ENCODE data around the gene PKN1.

PKN1 gene

GRCh38 chr19:14412996-14413692 is 20.0 kb upstream of the PKN1 start:
- no peak overlapping the region for H3K4me3 ChIP-seq (ENCODE audit: low read length in 2 of 2)
- H3K9me3 ChIP-seq (ENCODE audit: control insufficient read depth in 2 of 2, low read length in 2 of 2): no peaks in the 10 kb centered on the region
- H3K9ac ChIP-seq (ENCODE audit: low read depth in 1 of 2, low read length in 2 of 2): no peak overlapping the region
- peaks cover 35 to 36% of the 10 kb centered on the region in 2 donors for H3K4me1 ChIP-seq (ENCODE audit: control insufficient read depth in 2 of 2, insufficient read depth in 2 of 2, low read length in 2 of 2)
- H3K27ac ChIP-seq (ENCODE audit: low read depth in 2 of 2, low read length in 2 of 2): no peak overlapping the region
- no peaks in the 10 kb centered on the region for H3K27me3 ChIP-seq (ENCODE audit: control insufficient read depth in 2 of 2, insufficient read depth in 2 of 2, low read length in 2 of 2)
- H3K36me3 ChIP-seq (ENCODE audit: control insufficient read depth in 2 of 2, insufficient read depth in 2 of 2, low read length in 2 of 2): peaks cover 53% of the 10 kb centered on the region in 2 donors

GRCh38 chr19:14413693-14414181 is 19.4 kb upstream of the PKN1 start:
- Histone ChIP-seq H3K36me3 (ENCODE audit: control insufficient read depth in 2 of 2, insufficient read depth in 2 of 2, low read length in 2 of 2) (peaks cover 47% of the 10 kb centered on the region in 2 donors), H3K9ac (ENCODE audit: low read depth in 1 of 2, low read length in 2 of 2) (no peak overlapping the region), H3K4me3 (ENCODE audit: low read length in 2 of 2) (no peak overlapping the region), H3K27me3 (ENCODE audit: control insufficient read depth in 2 of 2, insufficient read depth in 2 of 2, low read length in 2 of 2) (no peaks in the 10 kb centered on the region), H3K27ac (ENCODE audit: low read depth in 2 of 2, low read length in 2 of 2) (no peak overlapping the region), H3K4me1 (ENCODE audit: control insufficient read depth in 2 of 2, insufficient read depth in 2 of 2, low read length in 2 of 2) (peaks cover 30 to 31% of the 10 kb centered on the region in 2 donors), H3K9me3 (ENCODE audit: control insufficient read depth in 2 of 2, low read length in 2 of 2) (no peaks in the 10 kb centered on the region)

- Histone ChIP-seq H3K27me3 (ENCODE audit: control insufficient read depth in 2 of 2, insufficient read depth in 2 of 2, low read length in 2 of 2) (no peaks in the 10 kb centered on the region), H3K27ac (ENCODE audit: low read depth in 2 of 2, low read length in 2 of 2) (no peak overlapping the region), H3K9me3 (ENCODE audit: control insufficient read depth in 2 of 2, low read length in 2 of 2) (no peaks in the 10 kb centered on the region), H3K4me1 (ENCODE audit: control insufficient read depth in 2 of 2, insufficient read depth in 2 of 2, low read length in 2 of 2) (peaks cover 31 to 32% of the 10 kb centered on the region in 2 donors), H3K36me3 (ENCODE audit: control insufficient read depth in 2 of 2, insufficient read depth in 2 of 2, low read length in 2 of 2) (peaks cover 33% of the 10 kb centered on the region in 2 donors), H3K4me3 (ENCODE audit: low read length in 2 of 2) (no peak overlapping the region), H3K9ac (ENCODE audit: low read depth in 1 of 2, low read length in 2 of 2) (no peak overlapping the region)
Observed at GRCh38 chr19:14414926-14415690, 18.0 kb upstream of the PKN1 start.

GRCh38 chr19:14416817-14417231 is 16.3 kb upstream of the PKN1 start:
- Histone ChIP-seq H3K4me1 (ENCODE audit: control insufficient read depth in 2 of 2, insufficient read depth in 2 of 2, low read length in 2 of 2) (peaks cover 27 to 31% of the 10 kb centered on the region in 2 donors), H3K27ac (ENCODE audit: low read depth in 2 of 2, low read length in 2 of 2) (peak overlapping the region; percentile 38 to 64), H3K4me3 (ENCODE audit: low read length in 2 of 2) (peak overlapping the region; percentile 22 to 32)

GRCh38 chr19:14418856-14419105 is 14.3 kb upstream of the PKN1 start:
- Histone ChIP-seq H3K36me3 (ENCODE audit: control insufficient read depth in 2 of 2, insufficient read depth in 2 of 2, low read length in 2 of 2) (peaks cover 2 to 6% of the 10 kb centered on the region in 2 donors), H3K9ac (ENCODE audit: low read depth in 1 of 2, low read length in 2 of 2) (peak overlapping the region; percentile 85 to 88), H3K27ac (ENCODE audit: low read depth in 2 of 2, low read length in 2 of 2) (peak overlapping the region; percentile 95 to 98)

More at GRCh38 chr19:14416817-14417231, 16.3 kb upstream of the PKN1 start:
- peak overlapping the region; percentile 1 to 41 for H3K9ac ChIP-seq (ENCODE audit: low read depth in 1 of 2, low read length in 2 of 2)
- H3K36me3 ChIP-seq (ENCODE audit: control insufficient read depth in 2 of 2, insufficient read depth in 2 of 2, low read length in 2 of 2): peaks cover 16% of the 10 kb centered on the region in 2 donors
- no peaks in the 10 kb centered on the region for H3K9me3 ChIP-seq (ENCODE audit: control insufficient read depth in 2 of 2, low read length in 2 of 2)
- H3K27me3 ChIP-seq (ENCODE audit: control insufficient read depth in 2 of 2, insufficient read depth in 2 of 2, low read length in 2 of 2): no peaks in the 10 kb centered on the region

GRCh38 chr19:14419106-14419813 is 13.8 kb upstream of the PKN1 start, which contains the start of gene DDX39A:
Gene DDX39A, minus strand, starts transcription at chr19:14419341. Its CDS starts 6,121 bp downstream, at chr19:14413220.
- H3K9ac ChIP-seq (ENCODE audit: low read depth in 1 of 2, low read length in 2 of 2): peak within 1 kb of the TSS; percentile 85 to 88
- H3K27me3 ChIP-seq (ENCODE audit: control insufficient read depth in 2 of 2, insufficient read depth in 2 of 2, low read length in 2 of 2): no peaks in the 10 kb centered on the region
- H3K4me1 ChIP-seq (ENCODE audit: control insufficient read depth in 2 of 2, insufficient read depth in 2 of 2, low read length in 2 of 2): peaks cover 21 to 26% of the 10 kb centered on the region in 2 donors
- H3K36me3 ChIP-seq (ENCODE audit: control insufficient read depth in 2 of 2, insufficient read depth in 2 of 2, low read length in 2 of 2): peaks cover 0 to 6% of the 10 kb centered on the region in 2 donors
- H3K4me3 ChIP-seq (ENCODE audit: low read length in 2 of 2): peak within 1 kb of the TSS; percentile 89 to 94
- H3K27ac ChIP-seq (ENCODE audit: low read depth in 2 of 2, low read length in 2 of 2): peak within 1 kb of the TSS; percentile 95 to 98
- H3K9me3 ChIP-seq (ENCODE audit: control insufficient read depth in 2 of 2, low read length in 2 of 2): no peaks in the 10 kb centered on the region

More at GRCh38 chr19:14418856-14419105, 14.3 kb upstream of the PKN1 start:
- H3K27me3 ChIP-seq (ENCODE audit: control insufficient read depth in 2 of 2, insufficient read depth in 2 of 2, low read length in 2 of 2): no peaks in the 10 kb centered on the region
- H3K9me3 ChIP-seq (ENCODE audit: control insufficient read depth in 2 of 2, low read length in 2 of 2): no peaks in the 10 kb centered on the region
- H3K4me3 ChIP-seq (ENCODE audit: low read length in 2 of 2): peak overlapping the region; percentile 89 to 94
- H3K4me1 ChIP-seq (ENCODE audit: control insufficient read depth in 2 of 2, insufficient read depth in 2 of 2, low read length in 2 of 2): peaks cover 24 to 29% of the 10 kb centered on the region in 2 donors

- H3K27ac ChIP-seq (ENCODE audit: low read depth in 2 of 2, low read length in 2 of 2): no peak overlapping the region
- H3K4me1 ChIP-seq (ENCODE audit: control insufficient read depth in 2 of 2, insufficient read depth in 2 of 2, low read length in 2 of 2): no peaks in the 10 kb centered on the region
- H3K4me3 ChIP-seq (ENCODE audit: low read length in 2 of 2): no peak overlapping the region
- no peak overlapping the region for H3K9ac ChIP-seq (ENCODE audit: low read depth in 1 of 2, low read length in 2 of 2)
- no peaks in the 10 kb centered on the region for H3K27me3 ChIP-seq (ENCODE audit: control insufficient read depth in 2 of 2, insufficient read depth in 2 of 2, low read length in 2 of 2)
- H3K9me3 ChIP-seq (ENCODE audit: control insufficient read depth in 2 of 2, low read length in 2 of 2): no peaks in the 10 kb centered on the region
- no peaks in the 10 kb centered on the region for H3K36me3 ChIP-seq (ENCODE audit: control insufficient read depth in 2 of 2, insufficient read depth in 2 of 2, low read length in 2 of 2)
Observed at GRCh38 chr19:14425696-14426138, 7.4 kb upstream of the PKN1 start.

- H3K36me3 ChIP-seq (ENCODE audit: control insufficient read depth in 2 of 2, insufficient read depth in 2 of 2, low read length in 2 of 2): no peaks in the 10 kb centered on the region
- no peak overlapping the region for H3K27ac ChIP-seq (ENCODE audit: low read depth in 2 of 2, low read length in 2 of 2)
- no peak overlapping the region for H3K9ac ChIP-seq (ENCODE audit: low read depth in 1 of 2, low read length in 2 of 2)
- H3K4me3 ChIP-seq (ENCODE audit: low read length in 2 of 2): no peak overlapping the region
- H3K4me1 ChIP-seq (ENCODE audit: control insufficient read depth in 2 of 2, insufficient read depth in 2 of 2, low read length in 2 of 2): peaks cover under 1% of the 10 kb centered on the region in 2 donors
- H3K9me3 ChIP-seq (ENCODE audit: control insufficient read depth in 2 of 2, low read length in 2 of 2): no peaks in the 10 kb centered on the region
- peaks cover 0 to 5% of the 10 kb centered on the region in 2 donors for H3K27me3 ChIP-seq (ENCODE audit: control insufficient read depth in 2 of 2, insufficient read depth in 2 of 2, low read length in 2 of 2)
Observed at GRCh38 chr19:14427461-14427860, 5.6 kb upstream of the PKN1 start.

GRCh38 chr19:14428882-14429416 is 4.2 kb upstream of the PKN1 start:
- H3K4me3 ChIP-seq (ENCODE audit: low read length in 2 of 2): no peak overlapping the region
- H3K27me3 ChIP-seq (ENCODE audit: control insufficient read depth in 2 of 2, insufficient read depth in 2 of 2, low read length in 2 of 2): peaks cover 3 to 5% of the 10 kb centered on the region in 2 donors
- no peaks in the 10 kb centered on the region for H3K36me3 ChIP-seq (ENCODE audit: control insufficient read depth in 2 of 2, insufficient read depth in 2 of 2, low read length in 2 of 2)
- peaks cover 10 to 11% of the 10 kb centered on the region in 2 donors for H3K4me1 ChIP-seq (ENCODE audit: control insufficient read depth in 2 of 2, insufficient read depth in 2 of 2, low read length in 2 of 2)
- no peak overlapping the region for H3K27ac ChIP-seq (ENCODE audit: low read depth in 2 of 2, low read length in 2 of 2)
- no peak overlapping the region for H3K9ac ChIP-seq (ENCODE audit: low read depth in 1 of 2, low read length in 2 of 2)
- no peaks in the 10 kb centered on the region for H3K9me3 ChIP-seq (ENCODE audit: control insufficient read depth in 2 of 2, low read length in 2 of 2)
